ENCODE data around the gene SDF4.
"Not testable (repeated sequence)": the region's sequence is repeated elsewhere in the genome, so short reads cannot be mapped to it uniquely, and the experiment has no call there.

The SDF4 gene

DNA sequence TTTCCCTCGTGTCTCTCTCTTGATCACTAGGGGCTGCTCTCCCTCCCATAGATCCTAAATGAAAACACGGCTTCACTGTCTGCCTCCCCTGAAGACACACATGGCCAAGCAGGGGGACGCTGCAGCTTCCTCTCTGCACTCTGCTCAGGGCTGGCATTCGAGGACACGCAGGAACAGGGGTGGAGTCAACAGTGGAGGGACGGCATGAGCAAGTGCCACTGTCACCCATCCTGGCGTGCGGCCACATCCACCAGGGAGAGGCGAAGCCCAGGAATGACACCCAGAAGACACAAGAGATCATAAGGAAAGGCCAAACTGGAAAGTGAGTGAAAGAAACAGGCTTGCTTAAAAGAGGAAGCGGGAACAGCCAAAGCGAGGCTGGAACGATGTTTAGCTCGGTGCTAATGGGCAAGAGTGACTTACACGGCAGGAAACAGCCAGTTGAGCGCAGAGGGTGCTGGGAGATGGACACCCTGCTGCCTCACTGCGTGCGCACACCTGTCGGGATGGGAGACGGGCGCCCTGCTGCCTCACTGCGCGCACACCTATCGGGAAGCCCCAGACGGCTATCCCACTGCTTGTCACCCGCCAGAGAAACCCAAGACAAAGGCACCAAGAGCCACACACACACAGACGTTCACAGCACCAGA, 28.3 kb upstream of the SDF4 start:
- DNase-seq (ENCODE audit: low read depth), result no peak

GRCh38 chr1:1259540-1259939, 27.7 kb upstream of the SDF4 start:
- DNase-seq (ENCODE audit: low read depth), result no peak

DNA sequence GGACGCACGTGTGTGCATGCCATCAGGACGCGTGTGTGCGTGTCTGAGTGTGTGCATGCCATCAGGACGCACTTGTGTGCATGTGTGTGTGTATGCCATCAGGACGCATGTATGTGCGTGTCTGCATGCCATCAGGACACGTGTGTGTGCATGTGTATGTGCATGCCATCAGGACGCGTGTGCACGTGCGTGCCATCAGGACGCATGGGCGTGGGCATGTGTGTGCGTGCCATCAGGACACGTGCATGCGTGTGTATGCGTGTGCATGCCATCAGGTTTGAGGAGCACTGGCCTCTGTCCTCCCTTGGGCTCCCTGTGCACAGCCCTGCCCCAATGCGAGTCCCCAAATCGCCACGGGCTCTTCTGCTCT, 27.3 kb upstream of the SDF4 start:
- DNase-seq (ENCODE audit: low read depth), result no peak

- DNase-seq (ENCODE audit: low read depth), result no peak
These were observed 25.4 kb upstream of the SDF4 start for GRCh38 chr1:1256956-1257871.

GRCh38 chr1:1255611-1256010, 23.8 kb upstream of the SDF4 start:
- DNase-seq (ENCODE audit: low read depth), result no peak

- DNase-seq (ENCODE audit: low read depth), result no peak
These were observed 23.3 kb upstream of the SDF4 start for GRCh38 chr1:1255078-1255477.

DNA sequence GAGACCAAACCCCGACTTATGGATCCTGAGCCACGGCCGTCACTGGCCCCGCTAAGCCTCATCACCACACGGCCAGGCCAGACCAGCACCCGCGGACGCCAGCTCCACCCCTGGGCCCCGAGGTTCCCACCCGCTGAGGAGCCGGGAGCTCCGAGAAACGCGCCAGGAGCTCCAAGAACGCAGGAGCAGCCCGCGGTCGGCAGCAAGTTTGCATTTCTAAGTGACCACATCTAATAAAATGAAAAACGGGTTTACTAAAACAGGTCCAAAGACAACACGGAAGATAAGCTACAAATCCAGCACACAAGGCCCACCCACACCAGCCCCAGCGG, 22.8 kb upstream of the SDF4 start:
- DNase-seq (ENCODE audit: low read depth), result no peak

GRCh38 chr1:1253972-1254666, 22.3 kb upstream of the SDF4 start:
- DNase-seq (ENCODE audit: low read depth), result no peak

- DNase-seq (ENCODE audit: low read depth), result no peak
These were observed 21.5 kb upstream of the SDF4 start for GRCh38 chr1:1253314-1253713.

DNA sequence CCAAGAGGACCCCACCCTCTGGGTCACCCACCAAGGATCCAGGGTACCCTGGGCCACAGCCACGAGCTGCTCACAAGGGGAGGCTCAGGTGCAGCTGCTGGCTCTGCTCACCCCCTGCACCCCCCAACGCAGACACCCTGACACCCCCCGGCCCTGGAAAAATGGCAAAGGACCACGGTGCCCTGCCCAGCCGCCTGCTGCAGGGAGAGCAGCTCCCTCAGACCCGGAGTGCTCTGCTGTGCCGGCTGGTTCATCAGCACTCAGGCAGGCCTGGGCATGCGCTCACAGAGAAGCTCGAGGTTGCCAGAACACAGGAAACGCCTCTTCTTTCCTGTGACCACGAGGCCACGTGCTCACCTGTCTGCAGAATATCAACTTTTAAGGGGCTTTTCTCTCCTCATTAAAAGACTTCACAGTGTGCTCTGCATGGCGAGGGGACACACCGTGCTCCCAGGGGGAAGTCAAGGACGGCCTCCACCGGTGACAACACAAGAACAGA, 19.0 kb upstream of the SDF4 start:
- peak; percentile 66 for DNase-seq (ENCODE audit: low read depth)

- not testable (repeated sequence) for DNase-seq (ENCODE audit: low read depth)
These were observed 16.5 kb upstream of the SDF4 start for GRCh38 chr1:1248009-1248913.

DNA sequence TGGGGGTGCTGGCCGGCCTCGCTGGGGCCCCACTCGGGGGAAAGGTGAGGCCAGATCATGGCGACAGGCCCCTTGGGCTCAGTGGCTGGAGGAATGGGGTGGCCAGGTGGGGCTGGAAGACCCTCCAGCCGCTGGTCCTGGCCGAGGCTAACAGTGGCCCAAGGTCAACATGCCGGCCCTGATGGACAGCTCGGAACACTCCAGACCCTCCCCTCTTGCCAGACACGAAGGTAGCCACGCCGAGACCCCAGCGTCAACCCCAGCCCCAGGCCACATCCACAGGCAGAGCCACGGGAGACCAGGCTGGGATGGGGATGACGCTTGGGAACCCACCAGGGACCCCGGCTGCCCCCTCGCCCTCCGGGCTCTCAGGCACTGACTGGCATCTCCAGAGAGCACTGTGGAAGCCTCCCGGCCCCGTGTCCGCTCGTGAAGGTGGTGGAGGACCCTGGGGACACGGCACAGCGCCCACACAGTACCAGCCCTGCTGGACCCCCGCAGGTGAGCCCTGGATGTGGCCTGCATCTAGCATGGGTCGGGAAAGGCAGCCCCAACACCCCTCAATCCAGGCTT, 15.6 kb upstream of the SDF4 start:
- no peak for DNase-seq (ENCODE audit: low read depth)

GRCh38 chr1:1246577-1247340, 15.0 kb upstream of the SDF4 start, which contains the start of gene C1QTNF12:
Gene C1QTNF12, minus strand, starts transcription at chr1:1246722. Its CDS starts 32 bp downstream, at chr1:1246690.
- no peak for DNase-seq (ENCODE audit: low read depth)

DNA sequence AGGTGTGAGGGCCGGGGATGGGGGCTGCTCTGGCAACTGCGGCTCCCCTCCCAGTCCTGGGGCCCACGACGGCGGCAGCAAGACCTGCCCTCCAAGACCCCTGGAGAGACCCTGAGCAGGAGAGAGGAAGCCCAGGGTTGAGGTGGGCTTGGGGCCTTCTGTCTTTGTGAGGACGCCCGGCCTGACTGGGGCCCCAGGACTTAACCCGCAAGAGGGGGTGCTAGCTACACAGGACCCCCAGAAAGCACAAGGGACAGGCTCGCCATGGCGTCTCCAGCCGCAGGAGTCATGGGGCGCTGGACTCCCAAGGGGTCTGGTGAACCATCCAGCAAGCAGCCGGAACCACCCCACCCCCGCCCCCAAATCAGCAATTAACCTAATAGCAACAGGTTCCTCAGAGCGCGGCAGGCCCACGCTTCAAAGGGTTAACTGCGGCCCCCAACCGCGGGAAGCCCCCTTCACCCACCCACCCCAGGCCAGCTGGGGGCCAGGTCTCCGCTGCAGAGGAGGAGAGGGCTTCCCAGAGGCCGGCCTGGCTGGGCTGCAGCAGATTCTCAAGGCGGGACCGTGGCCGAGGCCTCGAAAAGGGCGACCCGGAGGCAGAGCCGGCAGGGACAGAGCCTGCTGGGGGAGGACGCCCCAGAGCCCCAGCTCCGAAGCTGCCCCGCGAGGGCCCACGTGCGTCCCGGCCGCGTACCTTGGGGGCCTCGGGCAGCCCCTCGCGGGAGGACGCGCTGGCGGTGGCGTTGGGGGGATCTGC, 14.2 kb upstream of the SDF4 start:
- DNase-seq (ENCODE audit: low read depth), result no peak

GRCh38 chr1:1245178-1245816, 13.5 kb upstream of the SDF4 start:
- DNase-seq (ENCODE audit: low read depth), result no peak

- DNase-seq (ENCODE audit: low read depth), result no peak
These were observed 12.5 kb upstream of the SDF4 start for GRCh38 chr1:1244192-1244811.

DNA sequence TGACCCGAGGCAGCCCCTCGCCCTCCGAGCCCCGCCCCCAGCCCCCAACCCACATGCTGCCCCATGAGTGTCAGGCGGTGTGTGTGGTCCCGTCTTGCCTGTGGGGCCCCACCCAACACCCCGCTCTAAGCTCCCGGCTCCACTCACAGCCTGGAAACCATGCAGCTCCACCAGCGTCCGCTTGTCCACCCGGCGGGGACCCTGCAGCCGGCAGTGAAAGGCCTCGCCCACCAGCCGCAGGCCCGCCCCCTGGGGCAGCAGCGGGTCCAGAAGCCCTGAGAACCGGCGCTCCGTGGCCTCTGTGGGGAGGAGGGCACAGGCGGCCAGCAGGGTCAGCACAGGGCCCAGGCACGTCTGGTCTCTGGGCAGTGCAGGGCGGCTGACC, 12.0 kb upstream of the SDF4 start:
- DNase-seq (ENCODE audit: low read depth), result no peak

GRCh38 chr1:1243266-1243660, 11.5 kb upstream of the SDF4 start:
- DNase-seq (ENCODE audit: low read depth), result no peak

Data from T-helper 22 cell (primary cell).